Inflammatory macrophage treated with lipopolysaccharide for 1 hour (primary cell): ENCODE results near the gene INPP5E.
A peak's percentile ranks its signal among the peaks of the same experiment; 100 is the strongest.

Source experiments
- DNase-seq, 2 donors: peaks; one replicate each; pipeline ENCODE4 v3.0.0-alpha.2; 2020 to 2022

The INPP5E gene

GRCh38 chr9:136445799-136446198 lies 6.2 kb upstream of the INPP5E start:
- no peak for DNase-seq

- DNase-seq = no peak
Observed at GRCh38 chr9:136444102-136444501, 4.5 kb upstream of the INPP5E start.

DNA sequence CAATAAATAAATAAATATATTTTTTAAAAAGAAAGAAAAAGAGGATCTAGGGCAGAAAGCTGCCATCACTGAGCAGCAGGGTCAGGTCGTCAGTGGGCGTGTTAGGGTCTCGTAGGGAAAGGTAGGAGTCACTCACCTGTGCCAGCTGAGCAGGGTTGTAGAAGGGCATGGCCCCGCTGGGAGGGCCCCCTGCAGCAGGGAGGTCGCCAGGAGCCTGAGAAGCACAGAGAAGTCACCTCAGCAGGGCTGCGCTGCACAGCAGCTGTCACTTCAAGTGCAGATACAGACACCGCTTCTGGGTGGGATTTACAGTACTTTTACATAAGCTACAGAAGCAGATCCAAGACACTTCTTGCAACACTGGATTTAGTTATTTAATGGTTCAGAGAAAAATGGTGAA lies 4.0 kb upstream of the INPP5E start:
- no peak for DNase-seq

- DNase-seq = no peak
Observed at GRCh38 chr9:136443087-136443486, 3.4 kb upstream of the INPP5E start.

GRCh38 chr9:136442265-136442664 lies 2.6 kb upstream of the INPP5E start:
- DNase-seq = no peak

DNA sequence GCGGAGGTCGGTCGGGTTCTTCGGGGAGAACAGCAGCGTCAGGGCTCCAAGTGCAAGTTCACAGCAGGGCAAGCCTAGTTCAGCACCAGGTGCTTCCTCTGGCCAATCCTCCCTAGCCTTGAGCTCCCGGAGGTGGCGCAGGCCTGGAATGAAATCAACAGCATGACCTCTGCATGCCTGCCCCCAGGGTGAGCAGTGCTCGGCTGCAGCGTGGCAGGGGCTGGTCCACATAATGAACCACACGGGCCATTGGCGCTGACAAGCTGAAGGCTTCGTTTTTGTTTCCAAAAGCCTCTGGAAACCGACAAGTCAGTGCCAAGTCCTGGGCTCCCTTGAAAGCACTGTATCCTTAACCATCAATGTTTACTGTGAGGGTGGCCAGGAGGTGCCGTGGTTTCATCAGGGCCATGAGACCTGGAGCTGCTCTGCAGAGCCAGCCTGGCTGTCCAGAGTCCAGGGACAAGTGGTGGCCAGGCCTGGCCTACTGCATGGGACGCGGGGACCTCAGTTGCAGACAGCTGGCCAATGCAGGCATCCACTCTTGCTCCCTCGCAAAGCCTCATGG lies 2.1 kb upstream of the INPP5E start:
- no peak for DNase-seq

DNA sequence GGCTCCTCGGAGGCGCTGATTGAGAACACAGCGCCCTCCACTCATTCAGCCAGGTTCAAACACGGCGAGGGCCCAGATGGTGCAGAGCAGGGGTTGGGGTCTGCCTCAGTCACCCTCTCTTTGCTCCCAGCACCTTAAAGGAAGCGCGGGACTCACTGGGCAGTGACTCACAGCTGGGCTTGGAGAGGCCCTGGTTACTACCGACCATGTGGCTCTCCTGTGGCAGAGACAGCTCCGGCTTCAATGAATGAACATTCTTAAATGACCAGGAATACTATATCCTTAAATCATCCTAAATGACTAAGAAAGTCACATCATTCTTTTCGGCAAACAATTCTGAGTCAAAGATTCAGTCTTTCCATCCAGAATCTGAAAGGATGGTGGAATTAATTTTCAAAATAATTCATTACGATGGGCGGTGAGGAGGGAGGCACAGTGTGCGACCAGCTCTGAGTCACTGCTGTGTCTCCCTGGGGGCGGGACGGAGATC lies 1.6 kb upstream of the INPP5E start:
- DNase-seq = no peak

DNA sequence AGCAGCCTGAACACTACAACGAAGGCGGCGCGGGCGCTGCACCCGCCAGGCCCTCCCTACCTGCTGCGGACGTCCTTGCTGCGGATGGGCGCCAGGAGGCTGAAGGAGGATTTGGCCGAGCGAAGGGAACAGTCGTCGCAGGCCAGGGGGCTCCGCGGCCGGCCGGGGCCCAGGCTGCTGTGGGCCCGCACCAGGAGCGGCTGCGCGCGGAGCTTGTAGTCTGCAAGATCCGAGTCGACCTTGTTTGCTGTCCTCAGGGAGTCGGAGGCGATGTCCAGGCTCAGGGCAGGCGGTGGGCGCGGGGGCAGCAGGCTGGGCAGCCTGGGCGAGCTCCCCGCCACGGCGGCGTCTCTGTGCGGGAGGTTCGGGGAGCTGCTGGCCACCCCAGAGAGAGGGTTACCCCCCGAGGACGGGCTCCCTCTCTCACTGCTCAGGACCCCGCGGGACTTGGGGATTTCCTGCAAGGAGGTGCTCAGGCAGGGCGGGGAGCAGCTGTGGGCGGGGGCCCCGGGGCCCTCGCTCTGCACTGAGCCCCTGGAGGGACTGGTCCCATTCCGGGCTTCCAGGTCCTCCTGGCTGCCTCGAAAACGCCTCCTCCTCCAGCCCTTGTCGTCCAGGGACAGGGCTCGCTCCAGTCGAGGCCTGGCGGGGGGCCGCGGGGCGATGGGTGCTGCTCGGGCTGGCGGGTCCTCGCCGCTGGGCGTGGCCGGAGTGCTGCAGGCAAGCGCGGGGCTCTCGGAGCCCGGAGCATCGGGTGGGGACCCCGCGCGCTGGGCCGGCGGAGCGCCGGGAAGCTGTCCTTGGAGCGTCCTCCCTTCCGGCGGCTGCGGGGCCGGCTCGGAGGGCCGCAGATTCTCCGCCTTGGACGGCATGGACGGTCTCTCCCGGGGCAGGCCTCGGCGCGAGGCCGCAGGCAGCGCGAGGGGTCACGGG lies 831 bp downstream of the INPP5E start:
- DNase-seq = peak; percentile 15 to 23

DNA sequence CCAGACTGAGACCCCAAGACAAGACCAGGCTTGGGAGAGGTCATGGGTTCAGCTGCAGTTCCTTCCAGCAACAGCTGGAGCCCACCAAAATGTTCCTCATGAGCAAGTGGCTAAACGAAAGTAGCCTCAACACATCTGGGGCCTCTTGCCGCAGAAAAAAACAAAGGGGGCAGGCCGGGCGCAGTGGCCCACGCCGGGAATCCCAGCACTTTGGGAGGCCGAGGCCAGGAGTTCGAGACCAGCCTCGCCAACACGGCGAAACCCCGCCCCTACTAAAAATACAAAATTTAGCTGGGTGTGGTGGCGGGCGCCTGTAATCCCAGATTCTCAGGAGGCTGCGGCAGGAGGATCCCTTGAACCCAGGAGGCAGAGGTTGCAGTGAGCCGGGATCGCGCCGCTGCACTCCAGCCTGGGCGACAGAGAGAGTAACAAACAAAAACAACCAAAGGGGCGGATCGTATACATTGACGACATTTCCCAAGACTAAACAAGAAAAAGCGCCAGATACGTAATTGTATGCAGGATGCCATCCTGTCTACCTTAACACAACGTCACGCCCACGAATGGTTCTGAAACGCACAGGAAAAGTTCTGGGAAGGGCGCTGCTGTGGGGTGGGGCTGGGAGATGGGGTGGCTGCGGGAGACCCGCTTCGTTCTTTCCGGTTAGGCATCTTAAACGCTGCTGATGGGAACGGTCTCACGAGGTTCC lies 1.7 kb downstream of the INPP5E start:
- no peak for DNase-seq

- DNase-seq = no peak
Observed at GRCh38 chr9:136437430-136437829, 2.2 kb downstream of the INPP5E start.

GRCh38 chr9:136436055-136436634 lies 3.5 kb downstream of the INPP5E start:
- no peak for DNase-seq

DNA sequence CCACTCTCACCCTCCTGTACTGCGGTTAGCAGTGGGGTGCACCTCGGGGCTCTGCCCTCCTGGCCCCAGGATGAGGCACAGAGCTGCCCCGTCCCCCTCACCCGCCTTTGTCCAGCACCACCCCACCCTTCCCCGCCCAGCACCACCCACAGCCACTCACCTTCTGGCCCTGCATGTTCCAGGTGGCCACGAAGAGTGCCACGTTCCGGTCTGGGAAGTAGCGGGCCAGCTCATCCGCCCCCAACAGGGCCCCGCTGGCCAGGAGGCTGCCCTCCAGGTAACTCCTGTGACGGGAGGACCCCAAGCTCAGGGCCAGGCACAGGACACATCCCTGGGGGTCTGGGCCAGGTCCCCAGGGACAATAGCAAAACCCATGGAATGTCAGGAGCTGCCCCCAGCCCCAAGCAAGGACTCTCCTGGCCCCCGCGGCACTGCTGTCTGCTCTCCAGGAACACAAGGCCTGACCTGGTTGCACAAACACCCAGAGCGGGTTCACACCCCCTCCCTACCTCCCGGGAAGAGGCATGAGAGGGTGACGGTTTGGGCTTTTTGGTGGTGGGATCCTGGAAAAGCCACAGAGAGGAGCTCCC lies 5.0 kb downstream of the INPP5E start:
- DNase-seq = no peak

DNA sequence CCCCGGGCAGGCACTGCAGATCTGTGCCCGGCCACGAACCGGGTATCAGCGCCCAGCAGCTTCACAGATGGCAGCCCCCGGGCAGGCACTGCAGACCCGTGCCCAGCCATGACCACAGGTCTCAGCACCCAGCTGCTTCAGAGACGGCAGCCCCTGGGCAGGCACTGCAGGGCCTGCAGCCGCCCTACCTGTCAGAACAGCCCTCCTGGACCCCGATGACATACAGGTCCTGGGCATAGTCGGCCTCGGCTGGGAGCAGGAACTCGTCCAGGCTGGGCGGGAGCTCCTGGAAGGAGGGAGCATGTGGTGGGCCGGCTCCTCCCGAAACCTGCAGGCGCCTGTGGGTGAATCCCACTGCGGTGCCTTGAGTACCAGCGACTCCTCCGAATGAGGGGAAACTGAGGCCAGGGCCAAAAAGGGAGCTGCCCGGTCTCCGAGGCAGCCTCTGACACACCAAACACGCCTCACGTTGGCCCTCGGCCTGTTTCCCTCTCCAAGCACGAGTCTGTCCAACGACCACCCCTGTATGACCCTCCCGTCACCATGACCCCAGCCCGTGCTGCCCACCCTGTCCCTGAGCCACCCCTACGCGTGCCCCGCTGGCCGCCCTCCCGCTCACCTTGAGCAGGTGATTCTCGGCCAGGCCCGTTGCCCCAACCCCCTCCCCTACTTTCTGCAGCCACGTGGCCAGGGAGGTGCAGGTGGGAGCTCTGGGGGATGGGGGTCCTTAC lies 5.6 kb downstream of the INPP5E start:
- DNase-seq = no peak

DNA sequence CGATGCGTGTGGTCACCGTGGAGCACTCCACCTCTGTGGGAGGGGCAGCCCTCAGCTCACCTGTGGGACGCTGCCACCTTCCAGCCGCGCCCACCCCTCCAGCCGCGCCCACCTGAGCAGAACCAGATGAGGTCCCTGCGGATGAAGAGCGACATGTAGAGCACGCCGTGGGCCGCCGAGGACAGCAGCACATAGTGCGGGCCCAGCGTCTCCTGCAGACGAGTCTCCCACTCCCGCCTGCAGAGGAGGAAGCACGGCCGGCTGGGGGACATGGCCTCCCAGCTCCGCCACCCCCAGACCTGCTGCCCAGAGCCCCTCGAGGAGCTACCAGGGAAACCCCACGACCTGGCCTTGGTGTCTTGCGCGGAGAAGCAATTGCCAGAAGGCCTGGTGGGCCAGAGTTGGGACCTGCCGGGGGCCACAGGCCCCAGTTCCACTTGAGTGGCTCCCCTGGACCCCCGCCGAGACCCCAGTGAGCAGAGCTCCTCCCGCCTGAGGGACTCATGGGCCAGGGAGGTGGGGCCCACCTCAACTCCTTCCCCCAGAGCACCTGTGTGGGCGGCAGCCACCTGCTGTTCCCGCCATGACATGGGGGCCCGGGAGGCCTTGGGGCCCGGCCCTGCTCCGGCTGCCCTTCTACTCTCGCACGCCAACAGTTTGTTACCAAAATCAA lies 6.5 kb downstream of the INPP5E start:
- DNase-seq = no peak

GRCh38 chr9:136432591-136432990 lies 7.1 kb downstream of the INPP5E start:
- DNase-seq = no peak

DNA sequence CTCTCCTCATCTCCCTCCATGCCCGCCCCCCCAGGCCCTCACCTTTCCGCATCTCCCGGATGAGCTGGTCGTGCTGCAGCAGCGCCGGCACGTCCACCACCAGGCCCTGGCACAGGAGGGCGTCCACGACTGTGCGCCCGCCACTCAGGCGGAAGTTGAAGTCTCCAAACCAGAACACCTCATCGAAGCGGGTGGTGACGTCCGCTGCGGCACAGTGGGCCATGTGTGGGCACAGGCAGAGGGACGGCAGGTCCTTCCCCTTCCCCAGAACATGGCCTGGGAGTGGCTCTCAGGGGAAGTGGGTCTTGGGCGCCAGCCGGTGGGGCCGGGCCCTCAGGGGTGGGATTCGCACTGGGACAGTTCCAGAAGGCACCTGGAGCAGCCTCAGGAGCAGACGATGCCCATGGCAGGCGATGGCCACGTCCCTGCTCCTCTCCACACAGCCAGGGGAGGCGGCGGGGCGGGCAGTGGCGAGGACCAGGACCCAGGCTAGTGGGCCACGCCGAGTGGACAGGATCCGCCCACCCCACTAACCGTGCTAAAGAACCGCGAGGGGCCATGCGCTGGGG lies 7.8 kb downstream of the INPP5E start:
- no peak for DNase-seq

GRCh38 chr9:136430588-136431234 lies 8.9 kb downstream of the INPP5E start:
- DNase-seq = no peak

DNA sequence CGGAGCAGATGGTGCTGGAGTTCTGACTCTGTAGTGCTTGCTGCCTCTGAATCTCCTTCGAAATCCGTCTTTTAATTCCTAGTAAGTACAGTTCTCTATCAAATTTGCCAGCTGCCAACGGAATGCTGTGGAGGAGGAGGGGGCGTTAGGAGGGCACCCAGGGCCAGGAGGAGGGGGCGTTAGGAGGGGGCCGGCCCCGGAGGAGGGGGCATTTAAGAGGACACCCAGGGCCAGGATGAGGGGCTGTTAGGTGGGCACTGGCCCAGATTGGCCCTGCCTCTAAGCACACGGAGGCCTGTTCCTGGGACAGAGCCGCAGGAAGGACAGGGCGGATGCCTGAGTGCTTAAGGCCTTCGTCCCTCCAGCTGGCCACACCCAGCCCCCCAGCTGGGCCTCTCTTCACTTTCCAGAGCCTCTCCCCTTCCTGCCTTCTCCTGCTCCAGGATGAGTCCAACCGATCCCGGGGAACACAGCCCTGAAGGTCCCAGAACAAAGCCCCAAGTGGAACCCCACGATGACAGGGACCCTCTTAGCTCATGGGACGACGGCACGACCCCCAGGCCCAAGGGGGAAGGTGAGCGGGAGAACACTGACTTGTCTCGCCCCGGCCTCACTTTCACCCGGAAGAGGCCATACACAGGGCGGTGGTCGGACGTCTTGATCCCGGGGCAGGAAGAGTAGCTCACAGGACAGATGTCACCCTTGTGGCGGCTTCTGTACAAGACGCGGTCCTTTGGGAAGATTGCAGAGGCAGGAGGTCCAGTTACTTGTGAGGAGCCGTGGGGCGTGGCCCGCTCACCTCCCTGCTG lies 9.8 kb downstream of the INPP5E start:
- DNase-seq = no peak

GRCh38 chr9:136429075-136429628 lies 10.5 kb downstream of the INPP5E start:
- no peak for DNase-seq
